ENCODE measurements around the gene TRAF7.
"Not testable (repeated sequence)": the region's sequence is repeated elsewhere in the genome, so short reads cannot be mapped to it uniquely, and the experiment has no call there.

Gene TRAF7

DNA sequence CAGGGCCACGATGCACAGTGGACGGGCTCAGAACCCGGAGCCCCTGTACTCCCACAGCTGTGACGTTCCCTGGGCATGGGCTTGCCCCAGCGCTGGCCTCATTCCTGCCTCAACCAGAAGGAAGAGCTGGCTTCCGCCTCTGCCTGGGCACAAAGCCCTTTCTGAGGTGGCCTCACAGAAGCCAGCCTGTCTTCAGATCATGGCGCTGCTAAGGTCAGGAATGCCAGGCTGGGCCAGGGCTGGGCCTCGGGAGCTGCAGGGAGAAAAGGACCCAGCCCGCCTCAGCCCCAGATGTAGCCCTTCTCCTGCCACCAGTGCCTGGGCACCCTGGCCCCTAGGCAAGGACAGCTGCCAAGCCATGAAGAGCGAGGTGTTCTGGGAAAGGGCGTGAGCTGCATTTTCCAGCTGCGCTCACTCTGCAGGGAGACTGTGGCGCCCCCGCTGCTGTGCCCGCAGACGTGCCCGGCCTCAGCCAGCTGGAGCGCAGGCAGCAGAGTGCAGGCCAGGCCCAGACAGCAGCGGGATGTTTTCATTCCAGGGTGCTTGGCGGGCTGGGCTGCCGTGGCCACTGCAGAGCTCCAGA, 29.3 kb upstream of the TRAF7 start:
- intact Hi-C loops (cut with micrococcal nuclease); H3K36me3 Mint-ChIP-seq (ENCODE audit: low read depth); H3K9me3 Mint-ChIP-seq; H3K4me3 Mint-ChIP-seq: not testable (repeated sequence)
- Mint-ChIP-seq H3K4me1 (ENCODE audit: low read depth) (peaks cover 47% of the 10 kb centered on the region), H3K27ac (peak overlapping the region; percentile 17), H3K27me3 (peaks cover 19% of the 10 kb centered on the region)

DNA sequence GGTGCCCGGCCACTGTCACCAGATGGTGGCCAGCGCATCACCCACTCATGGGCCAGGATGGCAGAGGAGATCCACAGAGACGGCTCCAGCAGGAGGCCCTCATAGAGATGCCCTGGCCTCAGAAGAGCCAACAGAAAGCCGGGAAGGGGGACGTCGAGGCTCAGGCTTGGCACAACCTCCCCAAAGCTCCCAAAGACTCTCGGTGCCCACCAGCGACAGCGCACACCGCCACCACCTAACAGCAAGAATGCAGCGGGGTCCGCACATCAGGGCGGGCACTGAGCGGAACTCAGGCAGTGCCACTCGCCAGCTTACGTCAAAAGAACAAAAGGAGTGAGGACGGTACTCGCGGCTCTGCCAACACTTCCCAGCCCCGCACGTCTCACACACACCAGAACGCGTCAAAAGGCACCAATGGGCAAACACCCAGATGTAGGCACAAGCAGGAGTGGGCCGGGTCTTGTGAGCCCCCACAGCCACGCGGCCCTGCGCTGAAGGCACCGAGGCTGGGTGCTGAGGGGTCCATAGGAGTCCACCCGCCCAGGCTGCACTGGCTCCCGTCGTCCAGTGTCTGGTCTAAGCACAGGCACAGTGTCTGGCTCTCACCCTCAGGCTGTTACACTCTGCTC, 28.5 kb upstream of the TRAF7 start:
- peaks cover 19% of the 10 kb centered on the region for H3K27me3 Mint-ChIP-seq
- H3K27ac Mint-ChIP-seq; H3K36me3 Mint-ChIP-seq (ENCODE audit: low read depth); H3K4me3 Mint-ChIP-seq; H3K9me3 Mint-ChIP-seq; intact Hi-C loops (cut with micrococcal nuclease): not testable (repeated sequence)
- peaks cover 47% of the 10 kb centered on the region for H3K4me1 Mint-ChIP-seq (ENCODE audit: low read depth)

DNA sequence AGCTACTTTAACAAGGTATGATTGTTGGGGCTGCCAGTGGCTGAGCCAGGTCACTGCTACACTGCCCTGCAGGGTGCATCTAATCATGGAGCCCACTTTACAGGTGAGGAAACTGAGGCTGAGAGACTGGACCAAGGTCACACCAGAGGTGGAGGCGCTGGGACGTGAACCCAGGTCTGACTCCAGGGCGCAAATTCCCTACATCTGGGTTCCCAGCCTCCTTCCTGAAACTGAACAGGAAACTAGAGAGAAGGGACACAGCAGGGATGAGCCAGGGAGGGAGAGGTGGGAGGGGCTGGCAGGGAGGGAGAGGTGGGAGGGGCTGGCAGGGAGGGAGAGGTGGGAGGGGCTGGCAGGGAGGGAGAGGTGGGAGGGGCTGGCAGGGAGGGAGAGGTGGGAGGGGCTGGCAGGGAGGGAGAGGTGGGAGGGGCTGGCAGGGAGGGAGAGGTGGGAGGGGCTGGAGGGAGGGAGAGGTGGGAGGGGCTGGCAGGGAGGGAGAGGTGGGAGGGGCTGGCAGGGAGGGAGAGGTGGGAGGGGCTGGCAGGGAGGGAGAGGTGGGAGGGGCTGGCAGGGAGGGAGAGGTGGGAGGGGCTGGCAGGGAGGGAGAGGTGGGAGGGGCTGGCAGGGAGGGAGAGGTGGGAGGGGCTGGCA, 27.8 kb upstream of the TRAF7 start:
- Mint-ChIP-seq H3K27ac (peak overlapping the region; percentile 76), H3K27me3 (peaks cover 19% of the 10 kb centered on the region), H3K4me1 (ENCODE audit: low read depth) (peaks cover 41% of the 10 kb centered on the region), H3K4me3 (peak overlapping the region; percentile 48)
- H3K36me3 Mint-ChIP-seq (ENCODE audit: low read depth); H3K9me3 Mint-ChIP-seq; intact Hi-C loops (cut with micrococcal nuclease): not testable (repeated sequence)

DNA sequence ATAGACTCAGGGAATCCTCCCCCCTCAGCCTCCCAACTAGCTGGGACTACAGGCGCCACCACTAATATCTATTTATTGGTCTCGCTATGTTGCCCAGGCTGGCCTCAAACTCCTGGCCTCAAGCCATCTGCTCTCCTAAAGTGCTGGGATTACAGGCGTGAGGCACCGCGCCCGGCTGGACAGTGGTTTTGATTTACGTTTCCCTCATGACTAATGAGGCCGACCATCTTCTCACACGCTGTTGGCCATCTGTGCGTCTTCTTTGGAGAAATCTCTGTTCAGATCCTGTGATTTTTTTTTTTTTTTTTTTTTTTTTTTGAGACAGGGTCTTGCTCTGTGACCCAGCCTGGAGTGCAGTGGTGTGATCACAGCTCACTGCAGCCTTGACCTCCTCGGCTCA, 26.3 kb upstream of the TRAF7 start:
- H3K36me3 Mint-ChIP-seq (ENCODE audit: low read depth); H3K4me3 Mint-ChIP-seq; H3K27ac Mint-ChIP-seq; intact Hi-C loops (cut with micrococcal nuclease); H3K9me3 Mint-ChIP-seq: not testable (repeated sequence)
- Mint-ChIP-seq H3K4me1 (ENCODE audit: low read depth) (peaks cover 46% of the 10 kb centered on the region), H3K27me3 (peaks cover 19% of the 10 kb centered on the region)

- H3K9me3 Mint-ChIP-seq; H3K36me3 Mint-ChIP-seq (ENCODE audit: low read depth); H3K27ac Mint-ChIP-seq; intact Hi-C loops (cut with micrococcal nuclease); H3K4me3 Mint-ChIP-seq: not testable (repeated sequence)
- H3K4me1 Mint-ChIP-seq (ENCODE audit: low read depth): peaks cover 46% of the 10 kb centered on the region
- peaks cover 13% of the 10 kb centered on the region for H3K27me3 Mint-ChIP-seq
Measured at GRCh38 chr16:2129890-2130447, 25.6 kb upstream of the TRAF7 start.

DNA sequence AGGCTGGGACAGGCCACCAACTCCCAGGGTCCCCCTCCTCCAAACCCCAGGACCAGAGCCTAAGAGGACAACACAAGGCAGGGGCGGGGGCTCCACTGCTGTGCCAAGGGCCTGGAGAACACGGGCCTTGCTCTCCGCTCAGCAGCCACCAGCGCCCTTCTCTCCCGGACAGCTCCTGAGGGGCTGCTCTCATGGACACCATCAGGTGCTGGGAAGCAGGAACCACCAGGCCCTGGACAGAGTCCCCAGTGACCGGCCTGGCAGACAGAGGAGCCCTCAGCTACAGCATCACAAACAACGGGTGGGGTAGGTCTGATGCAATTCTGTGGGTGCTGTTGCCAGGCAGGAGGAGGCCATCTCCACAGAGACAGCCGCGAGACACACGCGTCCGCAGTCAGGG, 21.8 kb upstream of the TRAF7 start:
- H3K27me3 Mint-ChIP-seq; intact Hi-C loops (cut with micrococcal nuclease); H3K36me3 Mint-ChIP-seq (ENCODE audit: low read depth); H3K27ac Mint-ChIP-seq; H3K4me3 Mint-ChIP-seq; H3K9me3 Mint-ChIP-seq: not testable (repeated sequence)
- peaks cover 23% of the 10 kb centered on the region for H3K4me1 Mint-ChIP-seq (ENCODE audit: low read depth)

GRCh38 chr16:2135071-2135470, 20.5 kb upstream of the TRAF7 start:
- H3K36me3 Mint-ChIP-seq (ENCODE audit: low read depth); H3K27me3 Mint-ChIP-seq; H3K9me3 Mint-ChIP-seq; intact Hi-C loops (cut with micrococcal nuclease): not testable (repeated sequence)
- Mint-ChIP-seq H3K4me3 (peak overlapping the region; percentile 86), H3K27ac (peak overlapping the region; percentile 85), H3K4me1 (ENCODE audit: low read depth) (peaks cover 23% of the 10 kb centered on the region)

DNA sequence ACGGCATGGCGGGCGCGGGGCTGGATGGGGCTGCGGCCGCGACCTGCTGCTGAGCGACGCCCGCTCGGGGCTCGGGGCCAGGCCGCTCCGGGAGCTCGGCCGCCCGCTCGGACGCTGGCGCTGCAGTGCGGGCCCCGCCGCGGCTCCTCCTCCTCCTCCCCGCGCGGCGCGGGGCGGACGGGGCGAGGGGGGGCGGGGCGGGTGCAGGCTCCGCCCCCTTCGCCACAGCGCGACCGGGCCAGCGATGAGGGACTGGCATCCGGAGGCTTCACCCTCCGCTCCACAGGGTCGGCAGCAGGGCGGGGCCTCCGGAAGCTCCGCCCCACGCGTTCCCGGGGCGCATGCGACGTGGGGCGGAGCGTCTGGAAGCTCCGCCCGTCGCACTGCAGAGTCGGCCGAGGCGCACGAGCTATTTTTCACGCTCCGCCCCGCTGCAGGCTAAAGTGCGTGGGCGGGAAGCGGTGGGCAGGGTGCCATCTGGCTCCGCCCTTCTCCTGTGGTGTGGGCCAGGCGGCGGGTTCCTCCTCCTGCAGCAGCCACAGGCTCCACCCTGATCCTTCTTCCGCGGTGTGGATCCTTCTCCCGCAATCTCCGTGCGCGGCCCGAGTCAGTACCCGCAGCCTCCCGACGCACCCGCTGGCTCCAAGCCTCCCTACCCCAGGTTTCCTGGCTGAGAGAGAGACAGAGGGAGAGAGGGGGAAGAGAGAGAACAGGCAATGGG, 19.7 kb upstream of the TRAF7 start, which contains the start of gene PKD1:
TSS of gene PKD1 (minus strand) at position 129 of the 721 bp plus-strand sequence. CDS start 209 bp downstream, outside the sequence.
- H3K36me3 Mint-ChIP-seq (ENCODE audit: low read depth); H3K27me3 Mint-ChIP-seq; H3K9me3 Mint-ChIP-seq; intact Hi-C loops (cut with micrococcal nuclease): not testable (repeated sequence)
- H3K27ac Mint-ChIP-seq: peak within 1 kb of the TSS; percentile 85
- H3K4me1 Mint-ChIP-seq (ENCODE audit: low read depth): peaks cover 28% of the 10 kb centered on the region
- peak within 1 kb of the TSS; percentile 87 for H3K4me3 Mint-ChIP-seq

DNA sequence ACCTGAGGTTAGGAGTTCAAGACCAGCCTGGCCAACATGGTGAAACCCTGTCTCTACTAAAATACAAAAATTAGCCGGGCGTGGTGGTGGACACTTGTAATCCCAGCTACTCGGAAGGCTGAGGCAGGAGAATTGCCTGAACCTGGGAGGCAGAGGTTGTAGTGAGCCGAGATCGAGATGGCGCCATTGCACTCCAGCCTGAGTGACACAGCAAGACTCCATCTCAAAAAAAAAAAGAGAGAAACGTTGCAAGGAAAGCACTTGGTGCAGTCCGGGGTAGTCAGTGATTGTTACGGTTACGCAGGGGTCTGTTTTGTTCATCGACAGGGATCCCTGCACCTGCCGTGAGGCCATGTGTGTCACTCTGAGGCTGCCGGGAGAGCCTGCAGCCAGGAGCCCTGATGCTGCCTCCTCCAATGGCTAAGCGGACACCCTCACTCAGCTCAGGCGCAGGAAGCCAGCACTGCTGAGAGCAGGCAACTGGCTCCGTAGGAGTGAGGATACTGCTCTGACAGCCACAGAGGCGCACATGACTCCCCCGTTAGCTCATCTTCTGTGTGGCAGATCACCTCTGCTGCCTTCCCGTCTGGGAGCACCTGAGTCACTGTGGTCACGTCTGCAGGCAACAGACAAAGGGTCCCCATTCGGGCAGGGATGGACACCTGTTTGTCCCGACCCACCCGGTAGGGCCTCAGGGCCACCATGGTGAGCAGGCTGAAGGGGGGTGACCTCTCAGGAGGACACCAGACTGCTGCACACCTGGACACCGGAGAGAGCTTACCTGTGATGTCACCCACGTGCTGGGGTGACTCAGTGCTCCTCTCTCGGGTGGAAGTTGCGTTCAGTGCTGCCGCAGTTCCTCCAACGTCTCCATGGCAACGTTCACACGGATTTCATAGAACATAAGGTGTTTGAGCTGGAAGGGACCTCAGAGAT, 12.4 kb upstream of the TRAF7 start:
- Mint-ChIP-seq H3K4me3 (no peak overlapping the region), H3K27me3 (peaks cover 21% of the 10 kb centered on the region), H3K9me3 (no peaks in the 10 kb centered on the region), H3K36me3 (ENCODE audit: low read depth) (no peaks in the 10 kb centered on the region), H3K27ac (no peak overlapping the region), H3K4me1 (ENCODE audit: low read depth) (peaks cover 11% of the 10 kb centered on the region)
- intact Hi-C loops (cut with micrococcal nuclease): no loop called here

- Mint-ChIP-seq H3K27me3 (peaks cover 22% of the 10 kb centered on the region), H3K27ac (no peak overlapping the region), H3K36me3 (ENCODE audit: low read depth) (no peaks in the 10 kb centered on the region), H3K9me3 (no peaks in the 10 kb centered on the region), H3K4me3 (no peak overlapping the region), H3K4me1 (ENCODE audit: low read depth) (peaks cover 11% of the 10 kb centered on the region)
- intact Hi-C loops (cut with micrococcal nuclease): no loop called here
Measured at GRCh38 chr16:2143878-2144485, 11.6 kb upstream of the TRAF7 start.

GRCh38 chr16:2145843-2146242, 9.7 kb upstream of the TRAF7 start:
- Mint-ChIP-seq H3K27me3 (peaks cover 36% of the 10 kb centered on the region), H3K9me3 (no peaks in the 10 kb centered on the region), H3K27ac (no peak overlapping the region)

DNA sequence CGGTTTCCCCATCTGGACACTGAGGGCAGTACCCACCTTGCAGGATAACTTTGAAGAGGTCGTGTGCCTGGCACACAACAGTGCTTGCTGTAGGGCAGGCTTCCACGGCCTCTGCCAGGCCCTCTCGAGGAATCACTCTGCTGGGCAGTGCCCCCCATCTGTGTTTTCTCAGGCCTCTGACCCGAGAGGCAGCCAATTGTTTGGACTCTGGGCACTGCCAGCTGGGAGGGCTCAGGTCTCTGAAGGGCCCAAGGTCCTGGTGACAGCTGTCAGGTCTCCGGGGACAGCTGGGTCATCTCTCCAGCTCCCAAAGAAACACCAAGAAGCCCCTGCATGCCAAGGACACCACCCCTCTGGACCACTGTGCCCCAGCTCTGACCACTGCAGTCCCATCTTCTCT, 8.2 kb upstream of the TRAF7 start:
- Mint-ChIP-seq H3K9me3 (no peaks in the 10 kb centered on the region), H3K27ac (no peak overlapping the region), H3K27me3 (peaks cover 47% of the 10 kb centered on the region), H3K4me1 (ENCODE audit: low read depth) (peaks cover 35% of the 10 kb centered on the region), H3K4me3 (no peak overlapping the region), H3K36me3 (ENCODE audit: low read depth) (peaks cover 26% of the 10 kb centered on the region)
- intact Hi-C loops (cut with micrococcal nuclease): no loop called here

More at GRCh38 chr16:2145843-2146242, 9.7 kb upstream of the TRAF7 start:
- intact Hi-C loops (cut with micrococcal nuclease): no loop called here
- H3K4me1 Mint-ChIP-seq (ENCODE audit: low read depth): peaks cover 25% of the 10 kb centered on the region
- peaks cover 11% of the 10 kb centered on the region for H3K36me3 Mint-ChIP-seq (ENCODE audit: low read depth)
- no peak overlapping the region for H3K4me3 Mint-ChIP-seq
